Measurements from ENCODE around the gene RAD51B. TPM values are rescaled to one million over a fixed set of nuclear protein-coding genes. Genes with fewer than 3 reads are reported as not detected.

Gene RAD51B
- total RNA-seq, 5 donors from 2014 or later (not counting 1 experiment from before 2014, with no cell fraction given): 25.4 to 47.9 (median 30.0) TPM

DNA sequence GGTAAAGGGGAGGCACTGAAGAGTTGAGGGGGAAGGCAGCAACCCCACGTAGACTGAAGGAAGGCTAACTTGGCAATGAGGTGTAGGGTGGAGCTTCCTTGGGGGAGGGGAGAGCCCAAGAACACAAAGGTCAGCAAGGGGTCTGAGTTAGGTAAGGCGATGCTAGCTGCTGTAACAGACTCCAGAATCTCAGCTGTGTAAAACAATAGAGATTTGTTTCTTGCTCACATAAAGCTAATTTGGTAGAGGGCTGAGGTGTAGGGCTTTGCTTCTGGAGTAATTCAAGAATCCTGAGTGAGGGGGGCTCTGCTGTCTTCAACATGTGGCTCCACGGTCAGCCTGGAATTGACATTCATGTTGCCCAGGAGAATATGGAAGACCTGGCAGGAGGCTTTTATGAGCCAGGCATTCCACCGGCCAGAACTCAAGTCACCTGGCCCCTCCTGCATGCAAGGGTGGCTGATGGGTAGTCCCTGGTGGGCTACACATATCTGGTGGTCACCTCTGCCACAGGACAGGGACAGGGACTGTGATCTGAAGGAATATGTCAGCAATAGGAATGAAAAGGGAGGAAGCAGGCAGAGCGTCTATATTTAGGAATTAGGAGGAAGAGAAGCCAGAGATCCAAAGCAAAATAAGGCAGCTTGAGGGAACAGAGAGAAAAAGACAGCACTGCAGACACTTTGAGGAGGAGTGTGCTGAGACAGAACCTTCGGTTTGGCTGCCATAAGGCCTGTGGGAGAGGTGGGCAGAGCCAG is 819.6 kb downstream of the RAD51B start:
- no peaks in the 10 kb centered on the region for H3K36me3 Mint-ChIP-seq
- CTCF ChIA-PET: no interaction called here
- Histone ChIP-seq H3K27ac (ENCODE audit: low read length) (no peak overlapping the region), H3K4me3 (ENCODE audit: control insufficient read depth in 1 of 2, extremely low read depth in 1 of 2, low read length in 1 of 2) (no peak overlapping the region), H3K27me3 (replicated peaks in 1 of 2; ENCODE audit: control insufficient read depth in 2 of 2, extremely low read depth in 1 of 2, insufficient read depth in 2 of 2, low read length in 1 of 2) (no peaks in the 10 kb centered on the region), H3K36me3 (ENCODE audit: control insufficient read depth in 2 of 2, extremely low read depth in 1 of 2, insufficient read depth in 1 of 2, low read length in 1 of 2) (no peaks in the 10 kb centered on the region), H3K9me3 (no peaks in the 10 kb centered on the region), H3K4me1 (ENCODE audit: control insufficient read depth in 1 of 2, extremely low read depth in 1 of 2, insufficient read depth in 2 of 2, low read length in 2 of 2) (peaks cover 20 to 27% of the 10 kb centered on the region in 2 experiments)
- WGBS (ENCODE audit: insufficient coverage): 90% methylated on average over 5 of the region's 6 CpGs
- no peak overlapping the region for H3K4me3 Mint-ChIP-seq
- DNase-seq (peak in 1 of 35 experiments; percentile 3), ATAC-seq (replicated peaks in 1 of 4) (no peak)
- peaks cover 0 to 3% (median 2%) of the 10 kb centered on the region in 3 donors for H3K4me1 Mint-ChIP-seq
- no peak overlapping the region for H3K27ac Mint-ChIP-seq
- POLR2A ChIA-PET: no interaction called here
- no peaks in the 10 kb centered on the region for H3K27me3 Mint-ChIP-seq
- peaks cover 7 to 13% (median 11%) of the 10 kb centered on the region in 3 donors for H3K9me3 Mint-ChIP-seq

DNA sequence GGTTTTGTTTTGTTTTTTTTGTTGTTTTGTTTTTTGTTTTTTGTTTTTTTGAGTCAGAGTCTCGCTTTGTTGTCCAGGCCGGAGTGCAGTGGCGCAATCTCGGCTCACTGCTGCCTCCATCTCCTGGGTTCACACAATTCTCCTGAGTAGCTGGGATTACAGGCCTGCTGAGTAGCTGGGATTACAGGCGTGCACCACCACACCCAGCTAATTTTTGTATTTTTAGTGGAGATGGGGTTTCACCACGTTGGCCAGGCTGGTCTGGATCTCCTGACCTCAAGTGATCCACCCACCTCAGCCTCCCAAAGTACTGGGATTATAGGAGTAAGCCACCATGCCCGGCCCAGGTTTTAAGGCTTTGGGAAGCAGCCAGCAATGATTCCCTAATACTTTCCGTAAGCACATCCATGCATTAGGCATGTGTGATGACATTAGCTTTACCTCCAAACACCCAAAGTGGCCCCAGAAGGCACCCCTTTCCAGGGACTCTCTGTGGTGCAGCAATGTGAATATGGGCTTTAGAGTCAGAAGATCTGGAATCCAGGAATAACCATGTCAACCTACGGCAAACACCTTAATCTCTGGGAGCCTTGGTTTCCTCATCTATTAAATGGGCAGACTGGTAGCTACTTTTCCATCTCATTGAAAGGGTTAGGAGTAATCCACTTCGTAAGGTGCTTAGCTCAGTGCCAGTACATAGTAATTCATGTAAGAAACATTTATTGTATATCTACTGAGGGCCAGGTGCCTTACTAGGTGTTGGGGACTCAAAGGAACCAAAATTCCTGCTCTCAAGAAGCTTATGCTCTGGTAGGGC is 820.4 kb downstream of the RAD51B start:
- no peaks in the 10 kb centered on the region for H3K36me3 ChIP-seq (ENCODE audit: control insufficient read depth in 2 of 2, extremely low read depth in 1 of 2, insufficient read depth in 1 of 2, low read length in 1 of 2)
- no peaks in the 10 kb centered on the region for H3K36me3 Mint-ChIP-seq
- ATAC-seq (replicated peaks in 1 of 4): no peak
- H3K27ac Mint-ChIP-seq: peak overlapping the region in 1 of 2 donors; percentile 11
- peaks cover 7 to 13% (median 11%) of the 10 kb centered on the region in 3 donors for H3K9me3 Mint-ChIP-seq
- H3K4me3 Mint-ChIP-seq: no peak overlapping the region
- no peaks in the 10 kb centered on the region for H3K27me3 ChIP-seq (replicated peaks in 1 of 2; ENCODE audit: control insufficient read depth in 2 of 2, extremely low read depth in 1 of 2, insufficient read depth in 2 of 2, low read length in 1 of 2)
- peaks cover 0 to 4% (median 2%) of the 10 kb centered on the region in 3 donors for H3K4me1 Mint-ChIP-seq
- H3K27me3 Mint-ChIP-seq: no peaks in the 10 kb centered on the region
- no peak for DNase-seq
- no peak overlapping the region for H3K4me3 ChIP-seq (ENCODE audit: control insufficient read depth in 1 of 2, extremely low read depth in 1 of 2, low read length in 1 of 2)
- no peaks in the 10 kb centered on the region for H3K9me3 ChIP-seq
- no peak overlapping the region for H3K27ac ChIP-seq (ENCODE audit: low read length)
- ChIA-PET POLR2A (no interaction called here), CTCF (no interaction called here)
- H3K4me1 ChIP-seq (ENCODE audit: control insufficient read depth in 1 of 2, extremely low read depth in 1 of 2, insufficient read depth in 2 of 2, low read length in 2 of 2): peaks cover 20 to 27% of the 10 kb centered on the region in 2 experiments
- 94% methylated on average over 6 of the region's 10 CpGs for WGBS (ENCODE audit: insufficient coverage)

DNA sequence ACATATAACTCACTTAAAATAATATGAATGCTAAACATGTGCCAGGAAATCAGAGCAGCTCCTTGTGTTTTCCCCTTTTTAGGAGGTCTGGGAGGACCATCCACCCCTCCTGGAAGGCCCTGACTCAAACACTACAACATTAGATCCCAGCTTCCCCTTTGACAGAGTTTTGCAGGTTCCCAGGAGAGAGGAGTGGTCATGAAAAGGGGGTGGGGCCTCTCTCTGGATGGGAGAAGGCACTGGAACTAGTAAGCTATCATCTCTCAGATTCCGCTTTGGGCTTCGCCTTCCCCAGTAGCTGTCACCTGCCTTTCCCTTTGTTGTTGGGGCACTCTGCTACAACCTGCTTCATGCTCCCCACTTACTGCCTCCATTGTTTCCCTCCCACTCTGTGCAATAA is 824.1 kb downstream of the RAD51B start:
- CTCF ChIA-PET: no interaction called here
- peaks cover 0 to 4% (median 0%) of the 10 kb centered on the region in 3 donors for H3K4me1 Mint-ChIP-seq
- no peak for DNase-seq
- no peak overlapping the region for H3K4me3 Mint-ChIP-seq
- peaks cover 7 to 9% of the 10 kb centered on the region in 2 experiments for H3K4me1 ChIP-seq (ENCODE audit: control insufficient read depth in 1 of 2, extremely low read depth in 1 of 2, insufficient read depth in 2 of 2, low read length in 2 of 2)
- H3K9me3 ChIP-seq: no peaks in the 10 kb centered on the region
- no peaks in the 10 kb centered on the region for H3K36me3 ChIP-seq (ENCODE audit: control insufficient read depth in 2 of 2, extremely low read depth in 1 of 2, insufficient read depth in 1 of 2, low read length in 1 of 2)
- no peaks in the 10 kb centered on the region for H3K27me3 ChIP-seq (replicated peaks in 1 of 2; ENCODE audit: control insufficient read depth in 2 of 2, extremely low read depth in 1 of 2, insufficient read depth in 2 of 2, low read length in 1 of 2)
- H3K4me3 ChIP-seq (ENCODE audit: control insufficient read depth in 1 of 2, extremely low read depth in 1 of 2, low read length in 1 of 2): no peak overlapping the region
- POLR2A ChIA-PET: interaction anchor here in 1 of 2 donors (0.5 kb wide), 1 partner anchor 20 kb away, joined by 3 read pairs; no protein-coding TSS in a partner anchor
- H3K27me3 Mint-ChIP-seq: no peaks in the 10 kb centered on the region
- H3K27ac Mint-ChIP-seq: peak overlapping the region in 1 of 2 donors; percentile 55
- ATAC-seq (replicated peaks in 1 of 4): no peak
- no peaks in the 10 kb centered on the region for H3K36me3 Mint-ChIP-seq
- H3K9me3 Mint-ChIP-seq: peaks cover 7 to 13% (median 11%) of the 10 kb centered on the region in 3 donors
- no peak overlapping the region for H3K27ac ChIP-seq (ENCODE audit: low read length)
- WGBS (ENCODE audit: insufficient coverage): 100% methylated on average over 2 of the region's 2 CpGs

DNA sequence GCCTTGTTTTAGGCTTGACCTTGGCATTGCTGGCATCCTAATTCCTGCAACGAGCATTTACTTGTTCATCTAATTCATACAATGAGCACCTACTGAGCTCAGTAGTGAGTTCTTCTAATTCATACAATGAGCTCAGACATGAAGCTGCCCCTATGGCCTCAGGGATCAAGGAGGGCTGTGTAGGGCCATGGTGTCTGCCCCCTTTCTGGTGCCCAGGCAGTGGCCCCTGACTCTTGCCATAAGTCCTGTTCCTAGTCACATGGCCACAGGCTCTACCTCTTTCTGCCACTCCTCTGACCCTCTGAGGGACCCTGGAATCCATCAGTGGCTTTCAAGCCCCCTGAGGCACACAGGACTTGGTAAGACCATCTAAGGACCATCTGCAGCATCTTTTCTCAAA is 824.5 kb downstream of the RAD51B start:
- H3K9me3 ChIP-seq: no peaks in the 10 kb centered on the region
- no peaks in the 10 kb centered on the region for H3K27me3 ChIP-seq (replicated peaks in 1 of 2; ENCODE audit: control insufficient read depth in 2 of 2, extremely low read depth in 1 of 2, insufficient read depth in 2 of 2, low read length in 1 of 2)
- ChIA-PET POLR2A (interaction anchor here in 1 of 2 donors (0.5 kb wide), 1 partner anchor 19 kb away, joined by 3 read pairs; no protein-coding TSS in a partner anchor), CTCF (no interaction called here)
- no peaks in the 10 kb centered on the region for H3K36me3 Mint-ChIP-seq
- no peaks in the 10 kb centered on the region for H3K36me3 ChIP-seq (ENCODE audit: control insufficient read depth in 2 of 2, extremely low read depth in 1 of 2, insufficient read depth in 1 of 2, low read length in 1 of 2)
- H3K4me3 Mint-ChIP-seq: no peak overlapping the region
- H3K4me1 ChIP-seq (ENCODE audit: control insufficient read depth in 1 of 2, extremely low read depth in 1 of 2, insufficient read depth in 2 of 2, low read length in 2 of 2): peaks cover 2 to 5% of the 10 kb centered on the region in 2 experiments
- peaks cover 7 to 13% (median 11%) of the 10 kb centered on the region in 3 donors for H3K9me3 Mint-ChIP-seq
- WGBS (ENCODE audit: insufficient coverage): 100% methylated on average over 1 of the region's 1 CpG
- H3K27ac Mint-ChIP-seq: no peak overlapping the region
- no peak overlapping the region for H3K4me3 ChIP-seq (ENCODE audit: control insufficient read depth in 1 of 2, extremely low read depth in 1 of 2, low read length in 1 of 2)
- no peaks in the 10 kb centered on the region for H3K27me3 Mint-ChIP-seq
- ATAC-seq (replicated peaks in 1 of 4) (no peak), DNase-seq (no peak)
- H3K27ac ChIP-seq (ENCODE audit: low read length): no peak overlapping the region
- H3K4me1 Mint-ChIP-seq: peaks cover 0 to 4% (median 0%) of the 10 kb centered on the region in 3 donors

DNA sequence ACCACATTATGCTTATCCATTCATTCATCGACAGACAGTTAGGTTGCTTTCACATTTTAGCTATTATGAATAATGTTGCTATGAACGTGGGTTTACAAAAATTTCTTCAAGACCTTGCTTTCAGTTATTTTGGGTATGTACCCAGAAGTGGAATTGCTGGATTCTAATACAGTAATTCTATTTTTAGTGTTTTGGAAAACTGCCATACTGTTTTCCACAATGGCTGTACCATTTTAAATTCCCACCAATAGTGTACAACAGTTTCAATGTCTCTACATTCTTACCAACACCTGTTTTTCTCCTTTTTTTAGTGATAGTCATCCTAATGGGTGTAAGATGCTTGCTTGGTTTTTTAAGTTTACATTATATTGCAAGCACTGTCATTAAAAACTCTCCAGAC is 825.8 kb downstream of the RAD51B start:
- H3K27ac Mint-ChIP-seq: no peak overlapping the region
- Histone ChIP-seq H3K27me3 (replicated peaks in 1 of 2; ENCODE audit: control insufficient read depth in 2 of 2, extremely low read depth in 1 of 2, insufficient read depth in 2 of 2, low read length in 1 of 2) (no peaks in the 10 kb centered on the region), H3K27ac (ENCODE audit: low read length) (no peak overlapping the region), H3K4me3 (ENCODE audit: control insufficient read depth in 1 of 2, extremely low read depth in 1 of 2, low read length in 1 of 2) (no peak overlapping the region), H3K9me3 (no peaks in the 10 kb centered on the region), H3K4me1 (ENCODE audit: control insufficient read depth in 1 of 2, extremely low read depth in 1 of 2, insufficient read depth in 2 of 2, low read length in 2 of 2) (no peaks in the 10 kb centered on the region), H3K36me3 (ENCODE audit: control insufficient read depth in 2 of 2, extremely low read depth in 1 of 2, insufficient read depth in 1 of 2, low read length in 1 of 2) (no peaks in the 10 kb centered on the region)
- peaks cover 2 to 8% (median 2%) of the 10 kb centered on the region in 3 donors for H3K4me1 Mint-ChIP-seq
- no peak overlapping the region for H3K4me3 Mint-ChIP-seq
- DNase-seq (no peak), ATAC-seq (replicated peaks in 1 of 4) (no peak)
- H3K9me3 Mint-ChIP-seq: peaks cover 5 to 13% (median 10%) of the 10 kb centered on the region in 3 donors
- WGBS (ENCODE audit: insufficient coverage): no CpG with 5 or more reads among the region's 2 CpGs
- ChIA-PET CTCF (no interaction called here), POLR2A (no interaction called here)
- H3K27me3 Mint-ChIP-seq: no peaks in the 10 kb centered on the region
- no peaks in the 10 kb centered on the region for H3K36me3 Mint-ChIP-seq

DNA sequence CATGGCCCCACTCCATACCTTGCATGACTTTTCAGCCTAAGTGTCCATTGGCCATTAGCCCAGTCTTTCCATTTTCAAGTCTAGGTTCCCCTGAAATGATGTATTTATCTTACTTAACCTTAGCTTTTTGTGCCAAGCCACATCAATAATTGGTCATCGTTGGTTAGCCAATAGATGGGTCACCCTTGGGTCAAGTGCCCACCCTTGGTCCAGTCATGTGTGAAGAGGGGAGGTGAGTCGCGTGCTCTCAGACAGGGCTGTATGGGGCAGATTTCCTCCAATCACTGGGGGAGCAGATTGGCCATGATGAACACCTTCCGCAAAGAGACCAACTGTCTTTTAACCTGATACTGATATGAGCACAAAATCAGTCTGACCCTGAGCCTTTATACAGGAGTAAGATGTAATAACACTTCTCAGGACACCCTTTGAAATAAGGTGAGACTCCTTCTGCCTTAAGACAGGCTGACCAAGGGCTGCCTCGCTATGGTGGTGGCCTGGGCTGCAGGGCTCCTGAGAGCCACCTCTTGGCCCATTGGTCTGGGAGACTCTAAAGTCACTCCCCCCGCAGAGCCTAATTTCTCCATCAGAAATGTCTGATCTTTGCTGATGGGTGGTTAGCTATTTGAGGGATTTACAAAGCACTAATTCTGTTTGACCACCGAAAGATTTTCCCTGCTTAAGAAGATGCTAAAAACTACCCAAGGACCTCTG is 830.1 kb downstream of the RAD51B start:
- H3K4me1 Mint-ChIP-seq: peaks cover 7 to 27% (median 13%) of the 10 kb centered on the region in 3 donors
- H3K4me3 Mint-ChIP-seq: no peak overlapping the region
- ChIA-PET POLR2A (interaction anchor here in 1 of 2 donors (0.6 kb wide), 1 partner anchor 1364 kb away, joined by 5 read pairs; no protein-coding TSS in a partner anchor), CTCF (no interaction called here)
- 94% methylated on average over 3 of the region's 7 CpGs for WGBS (ENCODE audit: insufficient coverage)
- no peaks in the 10 kb centered on the region for H3K27me3 Mint-ChIP-seq
- no peaks in the 10 kb centered on the region for H3K36me3 Mint-ChIP-seq
- H3K27ac Mint-ChIP-seq: no peak overlapping the region
- no peaks in the 10 kb centered on the region for H3K36me3 ChIP-seq (ENCODE audit: control insufficient read depth in 2 of 2, extremely low read depth in 1 of 2, insufficient read depth in 1 of 2, low read length in 1 of 2)
- H3K27ac ChIP-seq (ENCODE audit: low read length): no peak overlapping the region
- ATAC-seq (replicated peaks in 1 of 4) (no peak), DNase-seq (no peak)
- H3K4me1 ChIP-seq (ENCODE audit: control insufficient read depth in 1 of 2, extremely low read depth in 1 of 2, insufficient read depth in 2 of 2, low read length in 2 of 2): peaks cover 0 to 5% of the 10 kb centered on the region in 2 experiments
- no peaks in the 10 kb centered on the region for H3K9me3 ChIP-seq
- H3K9me3 Mint-ChIP-seq: no peaks in the 10 kb centered on the region
- H3K4me3 ChIP-seq (ENCODE audit: control insufficient read depth in 1 of 2, extremely low read depth in 1 of 2, low read length in 1 of 2): no peak overlapping the region
- no peaks in the 10 kb centered on the region for H3K27me3 ChIP-seq (replicated peaks in 1 of 2; ENCODE audit: control insufficient read depth in 2 of 2, extremely low read depth in 1 of 2, insufficient read depth in 2 of 2, low read length in 1 of 2)
